ENCODE data around the gene TWSG1. TPM values are rescaled to one million over a fixed set of nuclear protein-coding genes. Genes with fewer than 3 reads are reported as not detected.

The TWSG1 gene
- total RNA-seq: 182 and 191 TPM in 2 replicates

GRCh38 chr18:9334329-9334972 lies at the start of gene TWSG1:
Gene TWSG1, plus strand, starts transcription at chr18:9334773. Its CDS starts 2,457 bp downstream, at chr18:9337230.

Other genes starting within 250 kb of the TWSG1 start
- 131 and 164 TPM in 2 replicates for gene NDUFV2, start 232.1 kb upstream of the TWSG1 start, total RNA-seq
- gene ANKRD12, start 198.0 kb upstream of the TWSG1 start, total RNA-seq: 44.8 and 56.9 TPM in 2 replicates
- 81.9 and 87.6 TPM in 2 replicates for gene RALBP1, start 140.7 kb downstream of the TWSG1 start, total RNA-seq

Measured in articular chondrocyte of knee joint (primary cell).